PC-3 (cell line): ENCODE results near the gene C19orf53. TPM values are rescaled to one million over a fixed set of nuclear protein-coding genes. Genes with fewer than 3 reads are reported as not detected.

Source experiments
- ATAC-seq: fragments of 200-7000 bp; cut with Tn5 transposase; 2 replicates; pipeline ENCODE4 v1.9.1; 2020; ENCODE audit warnings: mild to moderate bottlenecking, moderate library complexity
- BruUV-seq: library from RNA; stranded (reverse); fragments of 400-500 nt; replicated peaks from 2 replicates; lab custom pipeline; 2021; lab: Mats Ljungman, UMichigan
- CTCF ChIA-PET: fragments of 300-600 bp; sonication (Branson Sonifier 250); formaldehyde crosslinking; loops from one replicate; lab custom pipeline; 2022; ENCODE audit warnings: antibody characterized with exemption; lab: Charles Lee
- POLR2A ChIA-PET: fragments of 300-600 bp; sonication (Branson Sonifier 250); formaldehyde crosslinking; loops from one replicate; lab custom pipeline; 2022; ENCODE audit warnings: antibody characterized with exemption; ENCODE audit not compliant: unreplicated experiment; lab: Charles Lee
- DNase-seq: peaks from one replicate; pipeline ENCODE4 v3.0.0-alpha.2; 2015
- H2AFZ ChIP-seq: fragments of 300-600 bp; sonication (generic); 2 replicates; pipeline ENCODE4 v1.6.0; 2016; ENCODE audit warnings: antibody characterized with exemption, low read length
- H3F3A ChIP-seq: fragments of 300-600 bp; sonication (generic); one replicate; pipeline ENCODE4 v1.6.0; 2017; ENCODE audit warnings: antibody characterized with exemption, low read length, control low read depth, mild to moderate bottlenecking; ENCODE audit not compliant: unreplicated experiment
- H3K27ac ChIP-seq: fragments of 300-600 bp; sonication (generic); 2 replicates; pipeline ENCODE4 v1.5.1; 2016; ENCODE audit warnings: mild to moderate bottlenecking, low read length
- H3K27me3 ChIP-seq: fragments of 300-600 bp; sonication (generic); 2 replicates; pipeline ENCODE4 v1.6.1; 2016; ENCODE audit warnings: low read length, mixed read lengths
- H3K36me3 ChIP-seq: fragments of 300-600 bp; sonication (generic); 2 replicates; pipeline ENCODE4 v1.6.1; 2016; ENCODE audit warnings: low read depth, mixed run types, low read length, mixed read lengths
- H3K4me1 ChIP-seq: fragments of 300-600 bp; sonication (generic); 2 replicates; pipeline ENCODE4 v1.5.1; 2016; ENCODE audit warnings: low read length; ENCODE audit not compliant: insufficient read depth
- H3K4me2 ChIP-seq: fragments of 300-600 bp; sonication (generic); 2 replicates; pipeline ENCODE4 v1.6.0; 2016; ENCODE audit warnings: low read length
- H3K4me3 ChIP-seq: fragments of 300-600 bp; sonication (generic); 2 replicates; pipeline ENCODE4 v1.5.1; 2016; ENCODE audit warnings: mild to moderate bottlenecking, low read length, mixed read lengths
- H3K79me2 ChIP-seq: fragments of 300-600 bp; sonication (generic); 2 replicates; pipeline ENCODE4 v1.6.1; 2017; ENCODE audit warnings: low read length, mixed read lengths
- H3K9ac ChIP-seq: fragments of 300-600 bp; sonication (generic); 2 replicates; pipeline ENCODE4 v1.6.0; 2016; ENCODE audit warnings: mild to moderate bottlenecking, low read length
- H3K9me2 ChIP-seq: fragments of 300-600 bp; sonication (generic); replicated peaks from 2 replicates; pipeline ENCODE4 v1.6.1; 2016; ENCODE audit warnings: mixed run types, low read length, mixed read lengths
- H3K9me3 ChIP-seq: fragments of 300-600 bp; sonication (generic); 2 replicates; pipeline ENCODE4 v1.6.1; 2016; ENCODE audit warnings: low read length, mixed read lengths
- H4K20me1 ChIP-seq: fragments of 300-600 bp; sonication (generic); 2 replicates; pipeline ENCODE4 v1.6.1; 2016; ENCODE audit warnings: low read length, mixed read lengths
- EZH2 ChIP-seq: fragments of 300-600 bp; sonication (generic); IDR thresholded peaks from one replicate; pipeline ENCODE4 v1.6.1; 2017; ENCODE audit warnings: antibody characterized with exemption, mild to moderate bottlenecking, low read length; ENCODE audit not compliant: unreplicated experiment
- EZH2phosphoT487 ChIP-seq: fragments of 300-600 bp; sonication (generic); IDR thresholded peaks from 2 replicates; pipeline ENCODE4 v1.6.1; 2018; ENCODE audit warnings: mild to moderate bottlenecking, antibody characterized with exemption, low read length, borderline replicate concordance
- intact Hi-C: fragments of 100-400 bp; cut with micrococcal nuclease; formaldehyde crosslinking; loops from 2 replicates; pipeline ENCODE4 v1.9.0; 2023
- total RNA-seq: library from RNA; depleted of rRNA; stranded (reverse); fragments of >200 nt; gene quantifications from 2 replicates; pipeline ENCODE4 v1.2.3, GENCODE V29; 2014
- TF ChIP-seq, protein P1 (sequence below): fragments of 300-600 bp; sonication (generic); conservative IDR thresholded peaks from 2 replicates; pipeline ENCODE4 v1.5.1; 2017; ENCODE audit warnings: antibody characterized with exemption, low read depth, mild to moderate bottlenecking, low read length

Gene C19orf53
- total RNA-seq, 1 experiment from 2014 or later, result 341 TPM

DNA sequence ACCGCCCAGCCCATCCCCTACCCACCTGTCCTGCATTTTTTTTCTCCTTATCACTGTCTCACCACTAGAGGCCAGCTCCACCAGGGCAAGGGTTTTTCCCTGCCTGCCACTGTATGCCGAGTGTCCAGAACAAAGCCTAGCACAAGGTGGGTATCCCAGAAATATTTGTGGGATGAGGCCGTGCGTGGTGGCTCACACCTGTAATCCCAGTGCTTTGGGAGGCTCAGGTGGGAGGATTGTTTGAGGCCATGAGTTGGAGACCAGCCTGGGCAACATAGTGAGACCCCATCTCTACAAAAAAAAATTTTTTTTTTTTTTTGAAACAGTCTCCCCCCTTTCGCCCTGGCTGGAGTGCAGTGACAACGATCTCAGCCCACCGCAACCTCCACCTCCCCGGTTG lies 12.8 kb upstream of the C19orf53 start:
- Histone ChIP-seq H3K9me3 (no peaks in the 10 kb centered on the region), H3K79me2 (peaks cover 40% of the 10 kb centered on the region), H3K4me2 (no peak overlapping the region), H3K4me1 (peaks cover 10% of the 10 kb centered on the region; the same call in 1 of the 2 replicates), H3K9me2 (no peaks in the 10 kb centered on the region), H3K27ac (no peak overlapping the region), H3K27me3 (no peaks in the 10 kb centered on the region), H3K36me3 (peaks cover 24% of the 10 kb centered on the region), H2AFZ (no peak overlapping the region), H3K4me3 (no peak overlapping the region), H4K20me1 (no peaks in the 10 kb centered on the region), H3F3A (no peaks in the 10 kb centered on the region), H3K9ac (no peak overlapping the region)
- no peak for TF ChIP-seq EZH2
- TF ChIP-seq, protein P1, sequence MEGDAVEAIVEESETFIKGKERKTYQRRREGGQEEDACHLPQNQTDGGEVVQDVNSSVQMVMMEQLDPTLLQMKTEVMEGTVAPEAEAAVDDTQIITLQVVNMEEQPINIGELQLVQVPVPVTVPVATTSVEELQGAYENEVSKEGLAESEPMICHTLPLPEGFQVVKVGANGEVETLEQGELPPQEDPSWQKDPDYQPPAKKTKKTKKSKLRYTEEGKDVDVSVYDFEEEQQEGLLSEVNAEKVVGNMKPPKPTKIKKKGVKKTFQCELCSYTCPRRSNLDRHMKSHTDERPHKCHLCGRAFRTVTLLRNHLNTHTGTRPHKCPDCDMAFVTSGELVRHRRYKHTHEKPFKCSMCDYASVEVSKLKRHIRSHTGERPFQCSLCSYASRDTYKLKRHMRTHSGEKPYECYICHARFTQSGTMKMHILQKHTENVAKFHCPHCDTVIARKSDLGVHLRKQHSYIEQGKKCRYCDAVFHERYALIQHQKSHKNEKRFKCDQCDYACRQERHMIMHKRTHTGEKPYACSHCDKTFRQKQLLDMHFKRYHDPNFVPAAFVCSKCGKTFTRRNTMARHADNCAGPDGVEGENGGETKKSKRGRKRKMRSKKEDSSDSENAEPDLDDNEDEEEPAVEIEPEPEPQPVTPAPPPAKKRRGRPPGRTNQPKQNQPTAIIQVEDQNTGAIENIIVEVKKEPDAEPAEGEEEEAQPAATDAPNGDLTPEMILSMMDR, result peak; percentile 39
- DNase-seq (peak; percentile 41), ATAC-seq (peak; percentile 16; the same call in 1 of the 2 replicates)
- no TSS peak for BruUV-seq
- CTCF ChIA-PET, result no interaction called here
- POLR2A ChIA-PET, result interaction anchor here (1.0 kb wide), 1 partner anchor 13 kb away, joined by 3 read pairs; no protein-coding TSS in a partner anchor
- intact Hi-C loops, result no loop called here

DNA sequence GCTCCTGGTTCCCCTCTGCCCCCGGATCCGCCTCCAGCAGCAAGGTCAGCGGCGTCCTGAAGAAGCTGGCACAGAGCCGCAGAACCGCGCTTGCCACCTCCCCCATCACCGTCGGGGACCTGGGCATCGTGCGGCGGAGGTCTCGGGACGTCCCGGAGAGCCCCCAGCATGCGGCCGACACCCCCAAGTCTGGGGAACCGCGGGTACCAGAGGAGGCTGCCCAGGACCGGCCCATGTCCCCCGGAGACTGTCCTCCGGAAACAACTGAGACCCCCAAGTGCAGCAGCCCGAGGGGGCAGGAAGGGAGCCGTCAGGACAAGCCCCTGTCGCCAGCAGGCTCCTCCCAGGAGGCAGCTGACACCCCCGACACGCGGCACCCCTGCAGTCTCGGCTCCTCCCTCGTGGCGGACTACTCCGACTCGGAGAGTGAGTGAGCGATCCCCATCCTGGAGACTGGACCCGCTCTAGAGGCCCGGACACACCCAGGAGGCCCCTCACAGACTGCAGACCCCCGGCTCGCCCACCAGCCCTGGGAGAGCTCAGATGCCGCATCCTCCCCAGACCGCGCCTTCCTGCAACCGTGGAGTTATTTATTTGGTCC lies 11.5 kb upstream of the C19orf53 start:
- TF ChIP-seq EZH2phosphoT487 (no peak), EZH2 (no peak)
- TF ChIP-seq, protein P1, result no peak
- no peaks in the 10 kb centered on the region for H3K9me2 ChIP-seq
- no peak overlapping the region for H3K4me2 ChIP-seq
- H3K4me1 ChIP-seq, result peaks cover 10% of the 10 kb centered on the region; the same call in 1 of the 2 replicates
- CTCF ChIA-PET, result no interaction called here
- H4K20me1 ChIP-seq, result no peaks in the 10 kb centered on the region
- H2AFZ ChIP-seq, result no peak overlapping the region
- POLR2A ChIA-PET, result no interaction called here
- no peak overlapping the region for H3K4me3 ChIP-seq
- peaks cover 17% of the 10 kb centered on the region for H3K36me3 ChIP-seq
- no peak overlapping the region for H3K9ac ChIP-seq
- H3K27me3 ChIP-seq, result no peaks in the 10 kb centered on the region
- peaks cover 43% of the 10 kb centered on the region for H3K79me2 ChIP-seq
- BruUV-seq, result no TSS peak
- DNase-seq (no peak), ATAC-seq (no peak)
- no peak overlapping the region for H3K27ac ChIP-seq
- H3F3A ChIP-seq, result no peaks in the 10 kb centered on the region
- no peaks in the 10 kb centered on the region for H3K9me3 ChIP-seq
- intact Hi-C loops, result no loop called here

DNA sequence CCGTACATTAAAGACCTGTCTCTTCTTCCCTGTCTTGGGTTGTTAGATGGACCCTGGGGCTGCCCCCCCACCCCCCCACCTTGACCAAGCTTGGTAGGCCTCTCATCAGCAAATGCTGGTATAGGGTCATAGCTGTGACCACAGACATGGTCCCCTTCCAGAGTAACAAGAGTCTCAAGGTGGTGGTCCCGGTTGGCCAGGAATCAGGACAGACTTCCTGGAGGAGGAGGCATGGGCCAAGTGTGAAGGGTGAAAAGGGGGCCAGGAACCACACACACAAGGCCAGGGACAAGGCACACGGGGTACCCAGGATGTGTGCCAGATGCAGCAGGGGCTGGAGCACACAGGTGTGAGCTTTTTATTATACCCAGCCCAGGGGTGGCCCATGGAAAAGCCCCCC lies 11.0 kb upstream of the C19orf53 start:
- peaks cover 43% of the 10 kb centered on the region for H3K79me2 ChIP-seq
- H3K4me2 ChIP-seq, result peak overlapping the region; percentile 98; the same call in 1 of the 2 replicates
- peaks cover 14% of the 10 kb centered on the region for H3K36me3 ChIP-seq
- no peaks in the 10 kb centered on the region for H3F3A ChIP-seq
- no peak overlapping the region for H2AFZ ChIP-seq
- no peak for DNase-seq
- POLR2A ChIA-PET, result no interaction called here
- no peaks in the 10 kb centered on the region for H3K9me3 ChIP-seq
- TF ChIP-seq EZH2phosphoT487 (no peak), EZH2 (no peak)
- TF ChIP-seq, protein P1, result no peak
- no peaks in the 10 kb centered on the region for H3K27me3 ChIP-seq
- no peak overlapping the region for H3K9ac ChIP-seq
- no peak overlapping the region for H3K27ac ChIP-seq
- H4K20me1 ChIP-seq, result no peaks in the 10 kb centered on the region
- H3K4me3 ChIP-seq, result peak overlapping the region; percentile 96
- no peaks in the 10 kb centered on the region for H3K9me2 ChIP-seq
- intact Hi-C loops, result no loop called here
- CTCF ChIA-PET, result no interaction called here
- peaks cover 10% of the 10 kb centered on the region; the same call in 1 of the 2 replicates for H3K4me1 ChIP-seq
- no peak for ATAC-seq
- no TSS peak for BruUV-seq
